Adrenal gland (tissue), 5 donors: ENCODE measurements around the gene ALDH7A1.

Experiments
- POLR2A ChIP-seq, 2 donors: fragments of 450-650 bp; IDR thresholded peaks; one replicate each; pipeline ENCODE4 v1.6.1; 2017; ENCODE audit warnings: antibody characterized with exemption in 2 of 2, mild to moderate bottlenecking in 2 of 2, moderate library complexity in 1 of 2
- TF ChIP-seq, protein P1 (sequence below), 6 experiments: fragments of 450-650 bp in 4 of 6; fragments of 200-600 bp in 2 of 6; sonication (generic) in 1 of 6; IDR thresholded peaks; 1 replicate in 5 of 6; 2 replicates in 1 of 6; pipeline versions ENCODE4 v1.5.1 to v1.8.0; 2016 to 2021; ENCODE audit warnings: antibody characterized with exemption in 6 of 6, mild to moderate bottlenecking in 2 of 6, moderate library complexity in 1 of 6
- donor health status: DM: no; HTN: no; CAD: no.

DNA sequence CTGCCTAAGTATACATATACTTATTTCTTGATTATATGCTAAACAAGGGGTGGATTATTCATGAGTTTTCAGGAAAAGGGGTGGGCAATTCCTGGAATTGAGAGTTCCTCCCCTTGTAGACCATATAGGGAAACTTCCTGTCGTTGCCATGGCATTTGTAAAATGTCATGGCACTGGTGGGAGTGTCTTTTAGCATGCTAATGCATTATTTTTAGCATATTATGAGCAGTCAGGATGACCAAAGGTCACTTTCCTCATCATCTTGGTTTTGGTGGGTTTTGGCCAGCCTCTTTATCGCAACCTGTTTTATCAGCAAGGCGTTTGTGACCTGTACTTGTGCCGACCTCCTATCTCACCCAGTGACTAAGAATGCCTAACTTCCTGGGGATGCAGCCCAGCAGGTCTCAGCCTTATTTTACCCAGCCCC, 80.9 kb downstream of the ALDH7A1 start:
- TF ChIP-seq, protein P1, sequence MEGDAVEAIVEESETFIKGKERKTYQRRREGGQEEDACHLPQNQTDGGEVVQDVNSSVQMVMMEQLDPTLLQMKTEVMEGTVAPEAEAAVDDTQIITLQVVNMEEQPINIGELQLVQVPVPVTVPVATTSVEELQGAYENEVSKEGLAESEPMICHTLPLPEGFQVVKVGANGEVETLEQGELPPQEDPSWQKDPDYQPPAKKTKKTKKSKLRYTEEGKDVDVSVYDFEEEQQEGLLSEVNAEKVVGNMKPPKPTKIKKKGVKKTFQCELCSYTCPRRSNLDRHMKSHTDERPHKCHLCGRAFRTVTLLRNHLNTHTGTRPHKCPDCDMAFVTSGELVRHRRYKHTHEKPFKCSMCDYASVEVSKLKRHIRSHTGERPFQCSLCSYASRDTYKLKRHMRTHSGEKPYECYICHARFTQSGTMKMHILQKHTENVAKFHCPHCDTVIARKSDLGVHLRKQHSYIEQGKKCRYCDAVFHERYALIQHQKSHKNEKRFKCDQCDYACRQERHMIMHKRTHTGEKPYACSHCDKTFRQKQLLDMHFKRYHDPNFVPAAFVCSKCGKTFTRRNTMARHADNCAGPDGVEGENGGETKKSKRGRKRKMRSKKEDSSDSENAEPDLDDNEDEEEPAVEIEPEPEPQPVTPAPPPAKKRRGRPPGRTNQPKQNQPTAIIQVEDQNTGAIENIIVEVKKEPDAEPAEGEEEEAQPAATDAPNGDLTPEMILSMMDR (IDR thresholded peaks at IDR 0.05), result no peak
- TF ChIP-seq POLR2A (IDR thresholded peaks at IDR 0.05), result no peak
